HEK293 (cell line): ENCODE measurements around the gene SNCAIP.

ENCODE experiments used
- GFI1B ChIP-seq: fragments of 450-650 bp; formaldehyde crosslinking; IDR thresholded peaks from 2 replicates; pipeline ENCODE4 v1.5.1; 2016; ENCODE audit warnings: missing biosample characterization, missing genetic modification characterization
- KLF8 ChIP-seq: fragments of 450-650 bp; formaldehyde crosslinking; IDR thresholded peaks from 2 replicates; pipeline ENCODE4 v1.5.1; 2016; ENCODE audit warnings: missing biosample characterization, missing genetic modification characterization
- TCF7L2 ChIP-seq: IDR thresholded peaks from 2 replicates; pipeline ENCODE4 v1.6.1; 2011; ENCODE audit warnings: low read depth, mild to moderate bottlenecking, inconsistent platforms, low read length, moderate library complexity, borderline replicate concordance
- TRIM28 ChIP-seq: IDR thresholded peaks from 2 replicates; pipeline ENCODE4 v1.6.1; 2011; ENCODE audit warnings: low read length, control low read depth, borderline replicate concordance
- ZBTB17 ChIP-seq: fragments of 450-650 bp; formaldehyde crosslinking; IDR thresholded peaks from 2 replicates; pipeline ENCODE4 v1.5.1; 2016; ENCODE audit warnings: missing biosample characterization, missing genetic modification characterization
- ZBTB20 ChIP-seq: fragments of 450-650 bp; formaldehyde crosslinking; IDR thresholded peaks from 2 replicates; pipeline ENCODE4 v1.5.1; 2016; ENCODE audit warnings: missing biosample characterization, missing genetic modification characterization
- ZBTB8A ChIP-seq: fragments of 450-650 bp; formaldehyde crosslinking; IDR thresholded peaks from 2 replicates; pipeline ENCODE4 v1.5.1; 2016; ENCODE audit warnings: missing biosample characterization, missing genetic modification characterization
- ZEB2 ChIP-seq: fragments of 450-650 bp; formaldehyde crosslinking; IDR thresholded peaks from 2 replicates; pipeline ENCODE4 v1.5.1; 2016; ENCODE audit warnings: missing biosample characterization, missing genetic modification characterization
- ZNF211 ChIP-seq: fragments of 450-650 bp; formaldehyde crosslinking; IDR thresholded peaks from 2 replicates; pipeline ENCODE4 v1.5.1; 2016; ENCODE audit warnings: low read depth, missing biosample characterization, missing genetic modification characterization
- ZNF37A ChIP-seq: fragments of 450-650 bp; IDR thresholded peaks from 2 replicates; pipeline ENCODE4 v1.5.1; 2018; ENCODE audit warnings: missing biosample characterization, missing genetic modification characterization
- ZNF423 ChIP-seq: fragments of 450-650 bp; formaldehyde crosslinking; IDR thresholded peaks from 2 replicates; pipeline ENCODE4 v1.5.1; 2016; ENCODE audit warnings: missing biosample characterization, missing genetic modification characterization
- ZNF514 ChIP-seq: fragments of 450-650 bp; formaldehyde crosslinking; IDR thresholded peaks from 2 replicates; pipeline ENCODE4 v1.5.1; 2016; ENCODE audit warnings: missing biosample characterization, missing genetic modification characterization
- ZNF544 ChIP-seq: fragments of 450-650 bp; formaldehyde crosslinking; IDR thresholded peaks from 2 replicates; pipeline ENCODE4 v1.5.0; 2017; ENCODE audit warnings: missing biosample characterization, missing genetic modification characterization
- ZNF561 ChIP-seq: fragments of 450-650 bp; IDR thresholded peaks from 2 replicates; pipeline ENCODE4 v1.5.1; 2018; ENCODE audit warnings: missing biosample characterization, missing genetic modification characterization, borderline replicate concordance
- ZNF629 ChIP-seq: fragments of 450-650 bp; formaldehyde crosslinking; IDR thresholded peaks from 2 replicates; pipeline ENCODE4 v1.5.1; 2017; ENCODE audit warnings: missing biosample characterization, missing genetic modification characterization
- ZSCAN30 ChIP-seq: fragments of 450-650 bp; IDR thresholded peaks from 2 replicates; pipeline ENCODE4 v1.5.1; 2018; ENCODE audit warnings: missing biosample characterization, mild to moderate bottlenecking, missing genetic modification characterization, moderate library complexity
- ZXDB ChIP-seq: fragments of 450-650 bp; formaldehyde crosslinking; IDR thresholded peaks from 2 replicates; pipeline ENCODE4 v1.5.1; 2016; ENCODE audit warnings: missing biosample characterization, missing genetic modification characterization
- TF ChIP-seq, protein P1 (sequence below): fragments of 450-650 bp; formaldehyde crosslinking; IDR thresholded peaks from 2 replicates; pipeline ENCODE4 v1.5.1; 2016; ENCODE audit warnings: missing biosample characterization, missing genetic modification characterization, borderline replicate concordance
- TF ChIP-seq, protein P2 (sequence below): fragments of 450-650 bp; formaldehyde crosslinking; IDR thresholded peaks from 2 replicates; pipeline ENCODE4 v1.5.1; 2016; ENCODE audit warnings: missing biosample characterization, missing genetic modification characterization
- TF ChIP-seq, protein P3 (sequence below): fragments of 450-650 bp; formaldehyde crosslinking; IDR thresholded peaks from 2 replicates; pipeline ENCODE4 v1.5.1; 2017; ENCODE audit warnings: missing biosample characterization, missing genetic modification characterization
- TF ChIP-seq, protein P4 (sequence below): fragments of 450-650 bp; formaldehyde crosslinking; conservative IDR thresholded peaks from 2 replicates; pipeline ENCODE4 v1.5.1; 2016; ENCODE audit warnings: low read depth, missing biosample characterization, missing genetic modification characterization
- TF ChIP-seq, protein P5 (sequence below): fragments of 450-650 bp; IDR thresholded peaks from 2 replicates; pipeline ENCODE4 v1.5.1; 2018; ENCODE audit warnings: missing biosample characterization, mild to moderate bottlenecking, missing genetic modification characterization
- TF ChIP-seq, protein P6 (sequence below): fragments of 450-650 bp; formaldehyde crosslinking; IDR thresholded peaks from 2 replicates; pipeline ENCODE4 v1.5.1; 2016; ENCODE audit warnings: missing biosample characterization, missing genetic modification characterization

Gene SNCAIP

DNA sequence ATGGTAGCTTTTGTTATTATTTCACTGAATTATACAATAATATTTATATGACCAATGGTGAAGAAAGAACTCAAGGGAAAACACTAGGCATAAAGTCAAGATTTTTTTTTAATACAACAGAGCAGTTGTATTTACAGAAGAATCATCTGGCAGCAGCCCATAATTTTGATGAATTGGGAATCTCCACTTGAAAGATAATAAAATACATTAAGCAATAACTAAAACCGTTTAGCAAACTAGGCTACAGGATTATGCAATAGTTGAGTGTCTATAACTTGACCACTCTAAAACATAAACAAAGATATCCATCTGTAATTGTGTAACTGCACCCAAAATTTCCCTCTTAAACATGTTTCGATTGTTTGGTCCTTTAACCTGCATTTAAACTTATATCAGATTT, 80.8 kb downstream of the SNCAIP start (continued):
- TF ChIP-seq, protein P1, sequence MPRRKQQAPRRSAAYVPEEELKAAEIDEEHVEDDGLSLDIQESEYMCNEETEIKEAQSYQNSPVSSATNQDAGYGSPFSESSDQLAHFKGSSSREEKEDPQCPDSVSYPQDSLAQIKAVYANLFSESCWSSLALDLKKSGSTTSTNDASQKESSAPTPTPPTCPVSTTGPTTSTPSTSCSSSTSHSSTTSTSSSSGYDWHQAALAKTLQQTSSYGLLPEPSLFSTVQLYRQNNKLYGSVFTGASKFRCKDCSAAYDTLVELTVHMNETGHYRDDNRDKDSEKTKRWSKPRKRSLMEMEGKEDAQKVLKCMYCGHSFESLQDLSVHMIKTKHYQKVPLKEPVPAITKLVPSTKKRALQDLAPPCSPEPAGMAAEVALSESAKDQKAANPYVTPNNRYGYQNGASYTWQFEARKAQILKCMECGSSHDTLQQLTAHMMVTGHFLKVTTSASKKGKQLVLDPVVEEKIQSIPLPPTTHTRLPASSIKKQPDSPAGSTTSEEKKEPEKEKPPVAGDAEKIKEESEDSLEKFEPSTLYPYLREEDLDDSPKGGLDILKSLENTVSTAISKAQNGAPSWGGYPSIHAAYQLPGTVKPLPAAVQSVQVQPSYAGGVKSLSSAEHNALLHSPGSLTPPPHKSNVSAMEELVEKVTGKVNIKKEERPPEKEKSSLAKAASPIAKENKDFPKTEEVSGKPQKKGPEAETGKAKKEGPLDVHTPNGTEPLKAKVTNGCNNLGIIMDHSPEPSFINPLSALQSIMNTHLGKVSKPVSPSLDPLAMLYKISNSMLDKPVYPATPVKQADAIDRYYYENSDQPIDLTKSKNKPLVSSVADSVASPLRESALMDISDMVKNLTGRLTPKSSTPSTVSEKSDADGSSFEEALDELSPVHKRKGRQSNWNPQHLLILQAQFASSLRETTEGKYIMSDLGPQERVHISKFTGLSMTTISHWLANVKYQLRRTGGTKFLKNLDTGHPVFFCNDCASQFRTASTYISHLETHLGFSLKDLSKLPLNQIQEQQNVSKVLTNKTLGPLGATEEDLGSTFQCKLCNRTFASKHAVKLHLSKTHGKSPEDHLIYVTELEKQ (tag by site-specific recombination): peak; percentile 35; the same call in 1 of the 2 replicates
- TF ChIP-seq, protein P2, sequence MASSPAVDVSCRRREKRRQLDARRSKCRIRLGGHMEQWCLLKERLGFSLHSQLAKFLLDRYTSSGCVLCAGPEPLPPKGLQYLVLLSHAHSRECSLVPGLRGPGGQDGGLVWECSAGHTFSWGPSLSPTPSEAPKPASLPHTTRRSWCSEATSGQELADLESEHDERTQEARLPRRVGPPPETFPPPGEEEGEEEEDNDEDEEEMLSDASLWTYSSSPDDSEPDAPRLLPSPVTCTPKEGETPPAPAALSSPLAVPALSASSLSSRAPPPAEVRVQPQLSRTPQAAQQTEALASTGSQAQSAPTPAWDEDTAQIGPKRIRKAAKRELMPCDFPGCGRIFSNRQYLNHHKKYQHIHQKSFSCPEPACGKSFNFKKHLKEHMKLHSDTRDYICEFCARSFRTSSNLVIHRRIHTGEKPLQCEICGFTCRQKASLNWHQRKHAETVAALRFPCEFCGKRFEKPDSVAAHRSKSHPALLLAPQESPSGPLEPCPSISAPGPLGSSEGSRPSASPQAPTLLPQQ: peak; percentile 41; the same call in 1 of the 2 replicates
- TF ChIP-seq TRIM28 (peak; percentile 50; the same call in 1 of the 2 replicates), ZNF423 (0 out of 2 replicates have a peak, but pooled peaks have one; percentile 49), ZNF514 (tag by site-specific recombination) (no peak), ZNF211 (tag by site-specific recombination) (no peak), GFI1B (no peak), ZEB2 (peak; percentile 80), ZSCAN30 (tag by site-specific recombination) (0 out of 2 replicates have a peak, but pooled peaks have one; percentile 51), ZNF561 (tag by site-specific recombination) (0 out of 2 replicates have a peak, but pooled peaks have one; percentile 36), ZBTB17 (tag by site-specific recombination) (peak; percentile 41), ZBTB20 (tag by site-specific recombination) (no peak), TCF7L2 (peak; percentile 78), ZNF629 (tag by site-specific recombination) (peak; percentile 34; the same call in 1 of the 2 replicates), ZNF544 (tag by site-specific recombination) (no peak), ZBTB8A (tag by site-specific recombination) (peak; percentile 48), KLF8 (tag by site-specific recombination) (peak; percentile 45; the same call in 1 of the 2 replicates), ZNF37A (no peak), ZXDB (tag by site-specific recombination) (peak; percentile 60)
- TF ChIP-seq, protein P3, sequence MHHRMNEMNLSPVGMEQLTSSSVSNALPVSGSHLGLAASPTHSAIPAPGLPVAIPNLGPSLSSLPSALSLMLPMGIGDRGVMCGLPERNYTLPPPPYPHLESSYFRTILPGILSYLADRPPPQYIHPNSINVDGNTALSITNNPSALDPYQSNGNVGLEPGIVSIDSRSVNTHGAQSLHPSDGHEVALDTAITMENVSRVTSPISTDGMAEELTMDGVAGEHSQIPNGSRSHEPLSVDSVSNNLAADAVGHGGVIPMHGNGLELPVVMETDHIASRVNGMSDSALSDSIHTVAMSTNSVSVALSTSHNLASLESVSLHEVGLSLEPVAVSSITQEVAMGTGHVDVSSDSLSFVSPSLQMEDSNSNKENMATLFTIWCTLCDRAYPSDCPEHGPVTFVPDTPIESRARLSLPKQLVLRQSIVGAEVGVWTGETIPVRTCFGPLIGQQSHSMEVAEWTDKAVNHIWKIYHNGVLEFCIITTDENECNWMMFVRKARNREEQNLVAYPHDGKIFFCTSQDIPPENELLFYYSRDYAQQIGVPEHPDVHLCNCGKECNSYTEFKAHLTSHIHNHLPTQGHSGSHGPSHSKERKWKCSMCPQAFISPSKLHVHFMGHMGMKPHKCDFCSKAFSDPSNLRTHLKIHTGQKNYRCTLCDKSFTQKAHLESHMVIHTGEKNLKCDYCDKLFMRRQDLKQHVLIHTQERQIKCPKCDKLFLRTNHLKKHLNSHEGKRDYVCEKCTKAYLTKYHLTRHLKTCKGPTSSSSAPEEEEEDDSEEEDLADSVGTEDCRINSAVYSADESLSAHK (tag by site-specific recombination): peak; percentile 26; the same call in 1 of the 2 replicates
- TF ChIP-seq, protein P4, sequence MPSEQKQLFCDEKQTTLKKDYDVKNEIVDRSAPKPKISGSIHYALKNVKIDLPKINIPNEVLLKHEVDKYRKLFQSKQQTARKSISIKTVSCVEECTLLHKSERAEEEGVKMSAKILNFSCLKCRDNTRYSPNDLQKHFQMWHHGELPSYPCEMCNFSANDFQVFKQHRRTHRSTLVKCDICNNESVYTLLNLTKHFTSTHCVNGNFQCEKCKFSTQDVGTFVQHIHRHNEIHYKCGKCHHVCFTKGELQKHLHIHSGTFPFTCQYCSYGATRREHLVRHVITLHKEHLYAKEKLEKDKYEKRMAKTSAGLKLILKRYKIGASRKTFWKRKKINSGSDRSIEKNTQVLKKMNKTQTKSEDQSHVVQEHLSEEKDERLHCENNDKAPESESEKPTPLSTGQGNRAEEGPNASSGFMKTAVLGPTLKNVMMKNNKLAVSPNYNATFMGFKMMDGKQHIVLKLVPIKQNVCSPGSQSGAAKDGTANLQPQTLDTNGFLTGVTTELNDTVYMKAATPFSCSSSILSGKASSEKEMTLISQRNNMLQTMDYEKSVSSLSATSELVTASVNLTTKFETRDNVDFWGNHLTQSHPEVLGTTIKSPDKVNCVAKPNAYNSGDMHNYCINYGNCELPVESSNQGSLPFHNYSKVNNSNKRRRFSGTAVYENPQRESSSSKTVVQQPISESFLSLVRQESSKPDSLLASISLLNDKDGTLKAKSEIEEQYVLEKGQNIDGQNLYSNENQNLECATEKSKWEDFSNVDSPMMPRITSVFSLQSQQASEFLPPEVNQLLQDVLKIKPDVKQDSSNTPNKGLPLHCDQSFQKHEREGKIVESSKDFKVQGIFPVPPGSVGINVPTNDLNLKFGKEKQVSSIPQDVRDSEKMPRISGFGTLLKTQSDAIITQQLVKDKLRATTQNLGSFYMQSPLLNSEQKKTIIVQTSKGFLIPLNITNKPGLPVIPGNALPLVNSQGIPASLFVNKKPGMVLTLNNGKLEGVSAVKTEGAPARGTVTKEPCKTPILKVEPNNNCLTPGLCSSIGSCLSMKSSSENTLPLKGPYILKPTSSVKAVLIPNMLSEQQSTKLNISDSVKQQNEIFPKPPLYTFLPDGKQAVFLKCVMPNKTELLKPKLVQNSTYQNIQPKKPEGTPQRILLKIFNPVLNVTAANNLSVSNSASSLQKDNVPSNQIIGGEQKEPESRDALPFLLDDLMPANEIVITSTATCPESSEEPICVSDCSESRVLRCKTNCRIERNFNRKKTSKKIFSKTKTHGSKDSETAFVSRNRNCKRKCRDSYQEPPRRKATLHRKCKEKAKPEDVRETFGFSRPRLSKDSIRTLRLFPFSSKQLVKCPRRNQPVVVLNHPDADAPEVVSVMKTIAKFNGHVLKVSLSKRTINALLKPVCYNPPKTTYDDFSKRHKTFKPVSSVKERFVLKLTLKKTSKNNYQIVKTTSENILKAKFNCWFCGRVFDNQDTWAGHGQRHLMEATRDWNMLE (tag by site-specific recombination): no peak; the same call in 1 of the 2 replicates
- TF ChIP-seq, protein P5, sequence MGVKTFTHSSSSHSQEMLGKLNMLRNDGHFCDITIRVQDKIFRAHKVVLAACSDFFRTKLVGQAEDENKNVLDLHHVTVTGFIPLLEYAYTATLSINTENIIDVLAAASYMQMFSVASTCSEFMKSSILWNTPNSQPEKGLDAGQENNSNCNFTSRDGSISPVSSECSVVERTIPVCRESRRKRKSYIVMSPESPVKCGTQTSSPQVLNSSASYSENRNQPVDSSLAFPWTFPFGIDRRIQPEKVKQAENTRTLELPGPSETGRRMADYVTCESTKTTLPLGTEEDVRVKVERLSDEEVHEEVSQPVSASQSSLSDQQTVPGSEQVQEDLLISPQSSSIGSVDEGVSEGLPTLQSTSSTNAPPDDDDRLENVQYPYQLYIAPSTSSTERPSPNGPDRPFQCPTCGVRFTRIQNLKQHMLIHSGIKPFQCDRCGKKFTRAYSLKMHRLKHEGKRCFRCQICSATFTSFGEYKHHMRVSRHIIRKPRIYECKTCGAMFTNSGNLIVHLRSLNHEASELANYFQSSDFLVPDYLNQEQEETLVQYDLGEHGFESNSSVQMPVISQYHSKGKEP (tag by site-specific recombination): peak; percentile 66
- TF ChIP-seq, protein P6, sequence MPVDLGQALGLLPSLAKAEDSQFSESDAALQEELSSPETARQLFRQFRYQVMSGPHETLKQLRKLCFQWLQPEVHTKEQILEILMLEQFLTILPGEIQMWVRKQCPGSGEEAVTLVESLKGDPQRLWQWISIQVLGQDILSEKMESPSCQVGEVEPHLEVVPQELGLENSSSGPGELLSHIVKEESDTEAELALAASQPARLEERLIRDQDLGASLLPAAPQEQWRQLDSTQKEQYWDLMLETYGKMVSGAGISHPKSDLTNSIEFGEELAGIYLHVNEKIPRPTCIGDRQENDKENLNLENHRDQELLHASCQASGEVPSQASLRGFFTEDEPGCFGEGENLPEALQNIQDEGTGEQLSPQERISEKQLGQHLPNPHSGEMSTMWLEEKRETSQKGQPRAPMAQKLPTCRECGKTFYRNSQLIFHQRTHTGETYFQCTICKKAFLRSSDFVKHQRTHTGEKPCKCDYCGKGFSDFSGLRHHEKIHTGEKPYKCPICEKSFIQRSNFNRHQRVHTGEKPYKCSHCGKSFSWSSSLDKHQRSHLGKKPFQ: peak; percentile 43; the same call in 1 of the 2 replicates
